Stimulated activated CD8-positive, alpha-beta memory T cell treated with anti-CD3 and anti-CD28 coated beads, Interleukin-15, amount 100 ng/mL, for 48 hours (primary cell): ENCODE measurements around the gene COL6A1.

Experiments
- DNase-seq, 2 donors: peaks; one replicate each; pipeline ENCODE4 v3.0.0-alpha.2; 2020; ENCODE audit warnings: low read depth in 2 of 2

The COL6A1 gene, protein sequence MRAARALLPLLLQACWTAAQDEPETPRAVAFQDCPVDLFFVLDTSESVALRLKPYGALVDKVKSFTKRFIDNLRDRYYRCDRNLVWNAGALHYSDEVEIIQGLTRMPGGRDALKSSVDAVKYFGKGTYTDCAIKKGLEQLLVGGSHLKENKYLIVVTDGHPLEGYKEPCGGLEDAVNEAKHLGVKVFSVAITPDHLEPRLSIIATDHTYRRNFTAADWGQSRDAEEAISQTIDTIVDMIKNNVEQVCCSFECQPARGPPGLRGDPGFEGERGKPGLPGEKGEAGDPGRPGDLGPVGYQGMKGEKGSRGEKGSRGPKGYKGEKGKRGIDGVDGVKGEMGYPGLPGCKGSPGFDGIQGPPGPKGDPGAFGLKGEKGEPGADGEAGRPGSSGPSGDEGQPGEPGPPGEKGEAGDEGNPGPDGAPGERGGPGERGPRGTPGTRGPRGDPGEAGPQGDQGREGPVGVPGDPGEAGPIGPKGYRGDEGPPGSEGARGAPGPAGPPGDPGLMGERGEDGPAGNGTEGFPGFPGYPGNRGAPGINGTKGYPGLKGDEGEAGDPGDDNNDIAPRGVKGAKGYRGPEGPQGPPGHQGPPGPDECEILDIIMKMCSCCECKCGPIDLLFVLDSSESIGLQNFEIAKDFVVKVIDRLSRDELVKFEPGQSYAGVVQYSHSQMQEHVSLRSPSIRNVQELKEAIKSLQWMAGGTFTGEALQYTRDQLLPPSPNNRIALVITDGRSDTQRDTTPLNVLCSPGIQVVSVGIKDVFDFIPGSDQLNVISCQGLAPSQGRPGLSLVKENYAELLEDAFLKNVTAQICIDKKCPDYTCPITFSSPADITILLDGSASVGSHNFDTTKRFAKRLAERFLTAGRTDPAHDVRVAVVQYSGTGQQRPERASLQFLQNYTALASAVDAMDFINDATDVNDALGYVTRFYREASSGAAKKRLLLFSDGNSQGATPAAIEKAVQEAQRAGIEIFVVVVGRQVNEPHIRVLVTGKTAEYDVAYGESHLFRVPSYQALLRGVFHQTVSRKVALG

GRCh38 chr21:45981151-45982091 is at the start of gene COL6A1:
TSS of gene COL6A1 (plus strand) at chr21:45981770. CDS start at chr21:45981851, 81 bp downstream.
- DNase-seq: no peak

DNA sequence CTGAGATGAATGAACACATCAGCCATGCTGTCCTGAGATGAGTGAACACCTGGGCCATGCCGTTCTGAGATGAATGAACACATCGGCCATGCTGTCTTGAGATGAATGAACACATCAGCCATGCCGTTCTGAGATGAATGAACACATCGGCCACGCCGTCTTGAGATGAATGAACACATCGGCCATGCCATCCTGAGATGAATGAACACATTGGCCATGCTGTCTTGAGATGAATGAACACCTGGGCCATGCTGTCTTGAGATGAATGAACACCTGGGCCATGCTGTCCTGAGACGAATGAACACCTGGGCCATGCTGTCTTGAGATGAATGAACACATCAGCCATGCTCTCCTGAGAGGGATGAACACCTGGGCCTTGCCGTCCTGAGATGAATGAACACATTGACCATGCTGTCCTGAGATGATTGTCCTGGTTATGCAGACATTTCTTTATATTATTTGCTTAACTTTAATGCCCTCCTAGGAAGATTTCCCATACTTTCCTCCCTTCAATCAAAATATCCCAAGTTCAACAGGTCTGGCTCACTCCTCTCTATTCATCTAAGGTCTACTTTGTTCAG is 48.6 kb upstream of the COL6A1 start:
- peak in 1 of 2 donors; percentile 11 for DNase-seq

DNA sequence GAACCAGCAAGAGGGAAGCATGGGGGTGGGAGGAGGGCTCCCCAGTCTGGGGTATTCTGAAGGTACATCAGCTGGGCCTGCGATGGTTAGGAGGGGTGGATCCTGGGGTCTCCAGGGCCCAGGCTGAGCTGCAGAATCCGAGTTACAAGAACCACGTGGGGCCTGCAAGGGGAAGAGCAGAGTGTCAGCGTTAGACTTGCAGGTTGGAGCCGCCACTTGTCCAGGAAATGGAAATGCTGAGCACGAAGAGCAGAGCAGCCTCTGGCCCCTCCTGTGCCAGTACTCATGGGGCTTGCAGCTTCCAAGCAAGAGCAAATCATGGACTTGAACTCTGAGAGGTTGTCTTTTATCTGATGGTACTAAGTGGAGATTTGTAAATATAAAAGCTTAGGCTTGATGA is 47.5 kb upstream of the COL6A1 start:
- DNase-seq: no peak

GRCh38 chr21:45934554-45934953 is 47.0 kb upstream of the COL6A1 start:
- no peak for DNase-seq

GRCh38 chr21:45935628-45936027 is 45.9 kb upstream of the COL6A1 start:
- no peak for DNase-seq

DNA sequence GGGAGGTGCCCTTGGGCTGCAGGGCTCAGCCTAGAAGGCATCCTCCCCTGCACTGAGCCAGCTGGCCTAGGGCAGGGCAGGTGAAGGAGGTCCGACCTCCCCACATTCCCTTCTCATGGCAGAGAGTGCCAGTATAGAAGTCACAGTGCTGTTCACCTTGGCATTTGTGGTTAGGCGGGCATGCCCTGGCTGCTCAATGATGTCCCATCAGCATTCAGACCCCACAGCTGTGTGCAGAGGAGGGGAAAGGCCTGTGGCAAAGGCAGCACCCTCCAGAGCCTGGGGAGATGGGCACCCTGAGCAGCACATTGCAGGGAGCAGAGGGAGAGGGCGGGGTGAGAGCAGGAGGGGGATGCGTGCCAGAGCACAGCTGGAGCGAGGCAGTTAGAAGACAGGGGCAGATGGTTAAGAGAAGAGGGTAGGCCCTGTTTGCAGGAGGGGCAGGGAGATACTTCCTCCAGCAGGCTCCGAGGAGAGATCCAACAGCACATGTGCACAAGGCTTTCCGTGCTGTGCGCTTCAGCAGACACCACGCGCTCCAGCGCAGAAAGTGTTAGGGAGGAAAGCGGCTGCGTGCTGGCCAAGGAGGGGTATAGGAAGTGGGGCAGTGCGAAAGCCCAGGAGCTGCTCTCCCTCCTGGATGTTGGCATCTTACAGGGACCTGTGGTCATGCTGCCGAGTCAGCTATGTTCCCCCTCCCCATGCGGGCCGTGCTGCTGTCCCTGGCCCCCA is 43.7 kb upstream of the COL6A1 start:
- DNase-seq: no peak

GRCh38 chr21:45938453-45938755 is 43.2 kb upstream of the COL6A1 start:
- DNase-seq: no peak

GRCh38 chr21:45938811-45939520 is 42.6 kb upstream of the COL6A1 start:
- no peak for DNase-seq

GRCh38 chr21:45939521-45940045 is 42.0 kb upstream of the COL6A1 start:
- DNase-seq: no peak

- DNase-seq: no peak
Observed at GRCh38 chr21:45940091-45940490, 41.5 kb upstream of the COL6A1 start.

- no peak for DNase-seq
Observed at GRCh38 chr21:45940621-45941337, 40.8 kb upstream of the COL6A1 start.

DNA sequence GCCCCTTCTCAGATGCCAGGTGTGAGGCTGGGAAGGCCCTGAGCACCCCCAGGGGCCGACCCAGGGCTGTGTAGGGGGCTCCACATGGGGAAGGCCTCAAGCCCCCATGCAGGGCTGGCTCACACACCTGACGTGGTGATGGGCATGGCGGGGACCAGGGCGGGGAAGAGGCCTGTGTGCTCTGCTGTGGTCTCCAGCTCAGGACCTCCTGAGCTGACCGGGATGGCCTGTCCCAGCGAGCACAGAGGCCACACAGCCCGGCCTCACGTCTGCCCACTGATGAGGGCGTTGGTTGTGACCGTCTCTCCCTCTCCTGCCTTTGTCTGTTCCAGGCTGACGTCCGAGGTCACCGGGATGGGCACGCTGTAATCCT is 40.2 kb upstream of the COL6A1 start:
- DNase-seq: no peak

DNA sequence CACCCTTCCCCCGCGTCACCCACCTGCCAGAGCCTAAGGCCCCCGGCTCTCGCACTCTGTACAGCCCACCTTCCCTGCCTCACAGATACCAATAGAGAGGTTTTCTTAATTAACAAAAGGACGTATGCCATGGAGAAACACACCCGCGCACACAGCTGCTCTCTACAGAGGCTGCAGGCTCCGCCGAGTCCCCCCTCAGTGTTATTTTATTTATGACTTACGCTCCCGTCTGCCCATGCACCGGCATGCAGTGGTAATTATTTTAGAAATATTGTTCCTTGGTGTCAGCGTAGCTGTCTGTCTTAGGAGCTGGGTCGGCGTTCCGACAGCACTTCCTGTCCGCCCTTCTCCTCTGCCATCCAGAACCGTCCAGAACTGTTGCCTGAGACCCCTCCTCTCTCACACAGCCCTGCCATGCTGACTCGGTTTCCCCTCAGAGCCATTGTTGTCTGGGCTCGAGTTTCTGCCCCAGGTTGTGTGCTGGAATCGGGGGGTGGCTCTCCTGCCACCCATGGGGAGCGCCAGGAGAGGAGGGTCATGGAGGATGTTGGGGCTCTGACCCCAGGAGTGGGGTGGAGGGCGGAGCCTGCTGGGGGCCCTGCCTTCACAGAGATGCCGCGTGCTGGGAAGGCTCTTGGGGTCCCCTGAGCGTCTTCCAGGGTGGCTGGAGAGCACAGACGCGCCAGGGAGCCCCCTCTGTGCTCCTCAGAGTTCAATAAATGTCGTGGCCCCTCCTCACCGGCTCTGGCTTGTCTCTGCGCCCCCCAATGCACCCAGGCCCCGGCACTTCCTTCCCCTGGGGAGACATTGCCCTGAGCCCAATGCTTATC is 39.6 kb upstream of the COL6A1 start:
- DNase-seq: no peak

GRCh38 chr21:45942755-45943629 is 38.6 kb upstream of the COL6A1 start:
- no peak for DNase-seq

DNA sequence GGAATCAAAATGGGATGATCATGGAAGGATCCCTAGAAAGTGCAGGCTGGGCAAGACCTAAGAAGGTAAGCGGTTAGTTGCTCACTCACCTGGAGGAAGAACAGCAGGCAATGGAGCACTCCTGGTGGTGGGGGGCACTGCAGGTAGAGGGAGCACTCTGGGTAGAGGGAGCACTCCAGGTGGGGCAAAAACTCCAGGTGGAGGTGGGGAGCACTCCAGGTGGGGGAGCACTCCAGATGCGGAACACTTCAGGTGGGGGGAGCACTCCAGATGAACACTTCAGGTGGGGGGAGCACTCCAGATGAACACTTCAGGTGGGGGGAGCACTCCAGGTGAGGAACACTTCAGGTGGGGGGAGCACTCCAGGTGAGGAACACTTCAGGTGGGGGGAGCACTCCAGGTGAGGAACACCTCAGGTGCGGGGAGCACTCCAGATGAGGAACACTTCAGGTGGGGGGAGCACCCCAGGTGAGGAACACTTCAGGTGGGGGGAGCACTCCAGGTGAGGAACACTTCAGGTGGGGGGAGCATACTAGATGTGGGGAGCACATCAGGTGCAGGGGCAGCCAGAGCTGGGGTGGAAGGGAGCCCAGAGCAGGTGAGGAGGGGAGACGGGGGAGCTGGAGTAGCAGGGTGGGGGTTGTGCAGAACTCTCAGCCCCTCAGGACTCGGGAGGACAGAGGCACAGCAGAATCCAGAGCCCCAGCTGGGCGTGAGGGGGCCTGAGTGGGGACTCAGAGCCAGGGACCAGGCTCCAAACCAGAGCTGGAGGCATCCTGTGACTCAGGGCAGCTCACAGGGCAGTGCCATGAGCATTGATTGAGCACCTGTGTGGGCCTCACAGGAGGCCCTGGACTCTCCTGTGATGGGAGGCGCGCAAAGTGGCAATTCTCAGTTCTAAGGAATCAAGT is 37.7 kb upstream of the COL6A1 start:
- DNase-seq: no peak

DNA sequence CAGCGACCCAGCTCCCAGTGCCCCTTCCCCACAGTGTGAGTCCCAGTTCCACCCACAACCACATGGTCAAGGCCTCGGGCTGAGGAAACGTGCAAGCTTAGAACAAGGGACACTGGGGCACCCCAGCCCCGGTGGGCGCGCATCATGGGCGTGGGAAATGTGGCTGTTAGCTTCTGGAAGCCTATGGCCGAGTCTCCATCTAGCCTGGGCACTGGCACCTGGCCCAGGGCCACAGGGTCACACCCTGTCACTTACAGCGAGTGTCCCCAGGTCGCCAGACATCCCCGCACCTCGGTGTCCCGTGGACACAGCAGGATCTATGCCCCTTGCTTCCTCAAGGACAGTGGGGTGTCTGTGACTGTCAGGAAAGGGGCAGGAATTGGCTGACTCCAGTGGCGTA is 37.0 kb upstream of the COL6A1 start:
- DNase-seq: no peak
